GM12878 (cell line): ENCODE data around the gene USF3. TPM values are rescaled to one million over a fixed set of nuclear protein-coding genes. Genes with fewer than 3 reads are reported as not detected.

ENCODE experiments used
- ATAC-seq: fragments of 200-7000 bp; cut with Tn5 transposase; 3 replicates; pipeline ENCODE4 v1.9.1; 2020; ENCODE audit warnings: mild to moderate bottlenecking, moderate library complexity
- BruUV-seq: library from RNA; stranded (reverse); fragments of 400-500 nt; replicated peaks from 2 replicates; lab custom pipeline; 2021; lab: Mats Ljungman, UMichigan
- CTCF ChIA-PET: fragments of 300-600 bp; sonication (Branson Sonifier 250); formaldehyde crosslinking; extraction: SDS; loops from one replicate; lab custom pipeline; 2021; ENCODE audit warnings: inconsistent platforms; lab: Yijun Ruan, JAX
- POLR2A ChIA-PET: fragments of 350-600 bp; formaldehyde crosslinking; extraction: SDS; loops from one replicate; lab custom pipeline; 2021; ENCODE audit warnings: inconsistent platforms; lab: Charles Lee
- RAD21 ChIA-PET: fragments of 300-600 bp; sonication (Branson Sonifier 250); formaldehyde crosslinking; loops from one replicate; lab custom pipeline; 2023; ENCODE audit warnings: antibody characterized with exemption; ENCODE audit not compliant: unreplicated experiment; lab: Charles Lee
- SMC1A ChIA-PET: fragments of 300-600 bp; sonication (Branson Sonifier 250); formaldehyde crosslinking; loops from one replicate; lab custom pipeline; 2023; ENCODE audit not compliant: unreplicated experiment, uncharacterized antibody; lab: Charles Lee
- DNase-seq: peaks from one replicate; pipeline ENCODE4 v3.0.0-alpha.2; 2011; ENCODE audit warnings: low read depth, low spot score
- FAIRE-seq: peaks from 3 replicates; lab custom pipeline; 2011; peaks lifted over from hg19 to GRCh38; lab: Jason Lieb, UNC
- H2AFZ ChIP-seq: 2 replicates; pipeline ENCODE4 v1.6.0; 2011; ENCODE audit warnings: low read depth, low read length, control low read depth; ENCODE audit not compliant: control insufficient read depth
- H3K27ac ChIP-seq: 2 replicates; pipeline ENCODE4 v1.5.1; 2011; ENCODE audit warnings: control low read depth; ENCODE audit not compliant: control insufficient read depth, insufficient read depth
- H3K27me3 ChIP-seq, 2 experiments: replicated peaks in 1 of 2; 2 replicates each; pipeline versions ENCODE4 v1.6.0 to v1.6.1; 2011; ENCODE audit warnings: low read length in 1 of 2; ENCODE audit not compliant: control insufficient read depth in 2 of 2, insufficient read depth in 2 of 2
- H3K36me3 ChIP-seq, 2 experiments: 2 replicates each; pipeline ENCODE4 v1.5.1; 2011; ENCODE audit warnings: low read length in 1 of 2; ENCODE audit not compliant: control insufficient read depth in 2 of 2, insufficient read depth in 2 of 2
- H3K4me1 ChIP-seq: 2 replicates; pipeline ENCODE4 v1.6.1; 2011; ENCODE audit warnings: mild to moderate bottlenecking, low read length, moderate library complexity, mixed read lengths; ENCODE audit not compliant: control insufficient read depth, insufficient read depth
- H3K4me2 ChIP-seq: 2 replicates; pipeline ENCODE4 v1.6.0; 2011; ENCODE audit warnings: control low read depth; ENCODE audit not compliant: control insufficient read depth, insufficient read depth
- H3K4me3 ChIP-seq: fragments of 200-600 bp; sonication (generic); 2 replicates; pipeline ENCODE4 v1.5.1; 2016
- H3K79me2 ChIP-seq: 2 replicates; pipeline ENCODE4 v1.6.0; 2011; ENCODE audit warnings: low read length; ENCODE audit not compliant: control insufficient read depth, insufficient read depth
- H3K9ac ChIP-seq: 2 replicates; pipeline ENCODE4 v1.8.0; 2011; ENCODE audit warnings: low read length, control low read depth, mixed read lengths; ENCODE audit not compliant: control insufficient read depth, insufficient read depth
- H3K9me3 ChIP-seq: replicated peaks from 3 replicates; pipeline ENCODE4 v1.5.1; 2011; ENCODE audit warnings: mild to moderate bottlenecking, low read length; ENCODE audit not compliant: control insufficient read depth, insufficient read depth
- H4K20me1 ChIP-seq: 2 replicates; pipeline ENCODE4 v1.6.0; 2011; ENCODE audit not compliant: control insufficient read depth, insufficient read depth
- BCLAF1 ChIP-seq: fragments of 450-650 bp; IDR thresholded peaks from 2 replicates; pipeline ENCODE4 v1.6.1; 2017; ENCODE audit warnings: antibody characterized with exemption, mild to moderate bottlenecking, moderate library complexity
- CHD1 ChIP-seq: IDR thresholded peaks from 2 replicates; pipeline ENCODE4 v1.6.1; 2012; ENCODE audit warnings: low read depth, low read length, improper control_type of control experiment
- IRF4 ChIP-seq: IDR thresholded peaks from 2 replicates; pipeline ENCODE4 v1.6.1; 2011; ENCODE audit warnings: low read depth, low read length
- RELA ChIP-seq: fragments of 450-650 bp; IDR thresholded peaks from 2 replicates; pipeline ENCODE4 v1.8.0; 2014; ENCODE audit warnings: borderline replicate concordance; ENCODE audit not compliant: partially characterized antibody
- WGBS: methylation state at CpG from one replicate; pipeline ENCODE4 v1.1.6; 2016; ENCODE audit warnings: low lambda C conversion rate; ENCODE audit not compliant: insufficient replicate concordance, insufficient coverage; ENCODE audit errors: missing lambda C conversion rate; 5-methylcytosine and 5-hydroxymethylcytosine counted together
- in situ Hi-C: fragments of 300-500 bp; cut with MboI; formaldehyde crosslinking; loops from 9 replicates; pipeline ENCODE4 v1.14.3; 2018; ENCODE audit warnings: mixed read lengths
- intact Hi-C: fragments of 100-400 bp; cut with micrococcal nuclease; formaldehyde crosslinking; loops from one replicate; pipeline ENCODE4 v1.14.2; 2022; ENCODE audit not compliant: unreplicated experiment
- polyA plus RNA-seq, 11 experiments: library from polyadenylated mRNA; depleted of rRNA in 4 of 11; unstranded in 6 of 11; stranded (reverse) in 5 of 11; fragments of >200 nt; fragmentation: Nextera tagmentation in 4 of 11; fragmentation: Illumina TruSeq in 1 of 11; extraction: Ambion mirVana in 4 of 11; extraction: Trizol in 1 of 11; gene quantifications; 1 replicate in 1 of 11; 2 replicates in 10 of 11; pipeline versions ENCODE4 v1.2.1 to v1.2.3, GENCODE V29; 2011 to 2016; ENCODE audit warnings: inconsistent platforms in 2 of 11, missing spikeins in 2 of 11, low read depth in 1 of 11
- total RNA-seq, 4 experiments: library from RNA; depleted of rRNA in 3 of 4; stranded (reverse); fragments of >200 nt in 3 of 4; fragmentation: Illumina TruSeq in 1 of 4; extraction: Trizol in 1 of 4; gene quantifications; 2 replicates each; pipeline versions ENCODE4 v1.2.1 to v1.2.3, GENCODE V29; 2013 to 2021

The USF3 gene
- total and polyA plus RNA-seq, 10 of the 15 experiments (the other 5 are each of a cell fraction or from before 2014, with no cell fraction given) = 3.1 to 15.9 (median 7.8) TPM

GRCh38 chr3:113730550-113730949, 34.1 kb upstream of the USF3 start:
- ATAC-seq = no peak
- intact Hi-C loops = no loop called here
- Histone ChIP-seq H3K9ac (no peak overlapping the region), H3K9me3 (no peaks in the 10 kb centered on the region), H3K36me3 (peaks cover 0 to 15% of the 10 kb centered on the region in 2 experiments; a peak in 2 of 4 replicates), H3K4me3 (no peak overlapping the region), H3K4me1 (no peaks in the 10 kb centered on the region), H3K4me2 (no peak overlapping the region), H4K20me1 (no peaks in the 10 kb centered on the region), H2AFZ (no peak overlapping the region), H3K27ac (no peak overlapping the region), H3K27me3 (no peaks in the 10 kb centered on the region), H3K79me2 (peaks cover 67% of the 10 kb centered on the region)
- WGBS = 96% methylated on average over 1 of the region's 1 CpG
- no peak for FAIRE-seq
- RAD21 ChIA-PET = interaction anchor here (1.1 kb wide), 1 partner anchor 182 kb away, joined by 3 read pairs; no protein-coding TSS in a partner anchor
- POLR2A ChIA-PET = interaction anchor here (1.3 kb wide), 1 partner anchor 13 kb away, joined by 4 read pairs; no protein-coding TSS in a partner anchor
- CTCF ChIA-PET = interaction anchor here (0.6 to 1.7 kb wide), 6 partner anchors 15 to 1219 kb away, joined by 3 to 8 read pairs (median 4); no protein-coding TSS in a partner anchor
- SMC1A ChIA-PET = interaction anchor here (0.9 to 1.2 kb wide), 3 partner anchors 15 to 114 kb away, joined by 3 read pairs; partner anchors contain the start of gene NAA50
- DNase-seq = no peak
- TF ChIP-seq BCLAF1 (no peak), IRF4 (no peak), RELA (no peak), CHD1 (no peak)
- no TSS peak for BruUV-seq
- in situ Hi-C loops = loop anchor here (10.0 kb wide), 1 partner anchor 424 kb away; no protein-coding TSS in a partner anchor
